ENCODE measurements around the gene SCD. TPM values are rescaled to one million over a fixed set of nuclear protein-coding genes. Genes with fewer than 3 reads are reported as not detected.

Gene SCD
- total and polyA plus RNA-seq, 2 experiments from 2014 or later, result 282 to 589 TPM

DNA sequence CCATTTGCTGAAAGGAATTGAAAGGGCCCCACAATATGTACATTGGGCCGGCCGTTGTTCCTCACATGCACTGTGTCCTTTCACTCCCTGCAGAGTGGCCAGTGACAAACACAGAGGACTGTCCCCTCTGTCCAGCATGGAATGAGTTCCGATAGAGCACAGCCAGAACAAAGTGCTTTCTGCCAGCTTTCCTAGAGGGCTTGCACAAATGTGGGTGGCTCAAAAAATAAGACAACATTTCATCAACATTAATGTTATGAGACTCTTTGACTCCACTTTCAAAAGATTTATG is 19.4 kb upstream of the SCD start:
- Histone ChIP-seq H2AFZ (no peak overlapping the region), H3K36me3 (replicated peaks; ENCODE audit: insufficient read depth, low read depth) (no peaks in the 10 kb centered on the region), H3K4me2 (no peak overlapping the region), H3K4me1 (ENCODE audit: insufficient read depth) (no peaks in the 10 kb centered on the region), H4K20me1 (ENCODE audit: insufficient read depth, poor library complexity, severe bottlenecking) (no peaks in the 10 kb centered on the region), H3K4me3 (no peak overlapping the region), H3K27me3 (peaks cover 25% of the 10 kb centered on the region), H3K9me2 (replicated peaks; ENCODE audit: insufficient read depth) (no peaks in the 10 kb centered on the region), H3K9me3 (ENCODE audit: low read depth) (no peaks in the 10 kb centered on the region), H3K27ac (no peak overlapping the region), H3K79me2 (no peaks in the 10 kb centered on the region)
- WGBS (ENCODE audit: low lambda C conversion rate, missing lambda C conversion rate), result 84% methylated on average over 3 of the region's 3 CpGs
- TF ChIP-seq, protein P1, sequence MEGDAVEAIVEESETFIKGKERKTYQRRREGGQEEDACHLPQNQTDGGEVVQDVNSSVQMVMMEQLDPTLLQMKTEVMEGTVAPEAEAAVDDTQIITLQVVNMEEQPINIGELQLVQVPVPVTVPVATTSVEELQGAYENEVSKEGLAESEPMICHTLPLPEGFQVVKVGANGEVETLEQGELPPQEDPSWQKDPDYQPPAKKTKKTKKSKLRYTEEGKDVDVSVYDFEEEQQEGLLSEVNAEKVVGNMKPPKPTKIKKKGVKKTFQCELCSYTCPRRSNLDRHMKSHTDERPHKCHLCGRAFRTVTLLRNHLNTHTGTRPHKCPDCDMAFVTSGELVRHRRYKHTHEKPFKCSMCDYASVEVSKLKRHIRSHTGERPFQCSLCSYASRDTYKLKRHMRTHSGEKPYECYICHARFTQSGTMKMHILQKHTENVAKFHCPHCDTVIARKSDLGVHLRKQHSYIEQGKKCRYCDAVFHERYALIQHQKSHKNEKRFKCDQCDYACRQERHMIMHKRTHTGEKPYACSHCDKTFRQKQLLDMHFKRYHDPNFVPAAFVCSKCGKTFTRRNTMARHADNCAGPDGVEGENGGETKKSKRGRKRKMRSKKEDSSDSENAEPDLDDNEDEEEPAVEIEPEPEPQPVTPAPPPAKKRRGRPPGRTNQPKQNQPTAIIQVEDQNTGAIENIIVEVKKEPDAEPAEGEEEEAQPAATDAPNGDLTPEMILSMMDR (IDR thresholded peaks at IDR 0.05; ENCODE audit: poor library complexity), result no peak
- TF ChIP-seq EZH2 (IDR thresholded peaks at IDR 0.05; ENCODE audit: borderline replicate concordance), result no peak
- no peak for TF ChIP-seq EZH2phosphoT487 (IDR thresholded peaks at IDR 0.05; ENCODE audit: low read depth, severe bottlenecking, unreplicated experiment)
- DNase-seq (ENCODE audit: low spot score), result no peak

DNA sequence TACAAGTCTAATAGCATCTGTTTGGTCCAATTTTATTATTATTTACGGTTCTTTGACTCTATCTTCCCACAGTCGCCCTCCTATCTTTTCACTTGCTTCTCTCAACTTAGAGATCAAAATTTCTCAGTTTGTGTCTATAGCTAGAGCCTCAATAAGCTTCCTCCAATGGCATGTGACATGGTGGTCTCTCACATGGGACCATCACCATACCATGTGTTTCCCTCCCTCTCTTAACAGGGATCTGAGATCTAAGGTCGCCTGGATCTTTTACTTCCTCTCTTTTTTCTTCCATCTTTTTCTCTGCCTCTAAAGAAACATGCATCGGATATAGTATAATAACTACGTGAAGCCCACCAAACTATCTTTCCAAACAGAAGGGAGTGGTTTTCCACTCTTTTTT is 18.8 kb upstream of the SCD start:
- Histone ChIP-seq H3K4me3 (no peak overlapping the region), H3K4me2 (no peak overlapping the region), H3K9me2 (replicated peaks; ENCODE audit: insufficient read depth) (no peaks in the 10 kb centered on the region), H2AFZ (no peak overlapping the region), H3K79me2 (no peaks in the 10 kb centered on the region), H3K4me1 (ENCODE audit: insufficient read depth) (no peaks in the 10 kb centered on the region), H4K20me1 (ENCODE audit: insufficient read depth, poor library complexity, severe bottlenecking) (no peaks in the 10 kb centered on the region), H3K27ac (no peak overlapping the region), H3K27me3 (peaks cover 23% of the 10 kb centered on the region), H3K36me3 (replicated peaks; ENCODE audit: insufficient read depth, low read depth) (no peaks in the 10 kb centered on the region), H3K9me3 (ENCODE audit: low read depth) (no peaks in the 10 kb centered on the region)
- TF ChIP-seq, protein P1 (IDR thresholded peaks at IDR 0.05; ENCODE audit: poor library complexity), result no peak
- TF ChIP-seq EZH2phosphoT487 (IDR thresholded peaks at IDR 0.05; ENCODE audit: low read depth, severe bottlenecking, unreplicated experiment) (no peak), EZH2 (IDR thresholded peaks at IDR 0.05; ENCODE audit: borderline replicate concordance) (no peak)
- no peak for DNase-seq (ENCODE audit: low spot score)
- WGBS (ENCODE audit: low lambda C conversion rate, missing lambda C conversion rate), result 58% methylated on average over 5 of the region's 5 CpGs

DNA sequence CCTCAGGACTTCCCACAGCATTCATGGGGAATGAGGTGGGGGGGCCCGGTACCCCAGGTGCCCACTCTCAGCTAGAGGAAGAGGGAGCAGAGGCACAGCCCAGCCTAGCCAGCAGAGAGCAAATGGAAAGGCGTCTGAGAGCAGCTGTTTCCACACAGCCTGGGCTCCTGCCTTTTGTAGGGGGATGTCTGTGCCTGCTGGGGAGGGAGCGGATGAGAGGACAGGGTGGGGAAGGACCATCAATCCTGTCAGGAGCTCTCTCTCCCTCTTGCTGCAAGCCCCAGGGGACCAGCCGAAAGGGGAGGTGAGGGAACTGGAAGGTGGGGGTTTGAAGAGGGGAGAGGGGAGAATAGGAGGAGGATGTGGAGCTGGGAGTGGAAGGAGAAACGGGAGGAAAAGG is 17.0 kb upstream of the SCD start, which contains the start of gene PKD2L1:
PKD2L1 (minus strand) TSS at position 150 of the 400 bp plus-strand sequence; CDS start at position 25, 125 bp downstream.
- Histone ChIP-seq H3K4me3 (no peak within 1 kb of the TSS), H3K27ac (no peak within 1 kb of the TSS), H3K9me3 (ENCODE audit: low read depth) (no peaks in the 10 kb centered on the region), H3K4me2 (no peak within 1 kb of the TSS), H3K79me2 (no peaks in the 10 kb centered on the region), H3K36me3 (replicated peaks; ENCODE audit: insufficient read depth, low read depth) (no peaks in the 10 kb centered on the region), H3K9me2 (replicated peaks; ENCODE audit: insufficient read depth) (no peaks in the 10 kb centered on the region), H2AFZ (no peak within 1 kb of the TSS), H3K27me3 (peaks cover 27% of the 10 kb centered on the region), H4K20me1 (ENCODE audit: insufficient read depth, poor library complexity, severe bottlenecking) (no peaks in the 10 kb centered on the region), H3K4me1 (ENCODE audit: insufficient read depth) (no peaks in the 10 kb centered on the region)
- WGBS (ENCODE audit: low lambda C conversion rate, missing lambda C conversion rate), result 77% methylated on average over 4 of the region's 5 CpGs
- no peak for DNase-seq (ENCODE audit: low spot score)
- TF ChIP-seq, protein P1 (IDR thresholded peaks at IDR 0.05; ENCODE audit: poor library complexity), result no peak
- TF ChIP-seq EZH2 (IDR thresholded peaks at IDR 0.05; ENCODE audit: borderline replicate concordance) (no peak), EZH2phosphoT487 (IDR thresholded peaks at IDR 0.05; ENCODE audit: low read depth, severe bottlenecking, unreplicated experiment) (no peak)

DNA sequence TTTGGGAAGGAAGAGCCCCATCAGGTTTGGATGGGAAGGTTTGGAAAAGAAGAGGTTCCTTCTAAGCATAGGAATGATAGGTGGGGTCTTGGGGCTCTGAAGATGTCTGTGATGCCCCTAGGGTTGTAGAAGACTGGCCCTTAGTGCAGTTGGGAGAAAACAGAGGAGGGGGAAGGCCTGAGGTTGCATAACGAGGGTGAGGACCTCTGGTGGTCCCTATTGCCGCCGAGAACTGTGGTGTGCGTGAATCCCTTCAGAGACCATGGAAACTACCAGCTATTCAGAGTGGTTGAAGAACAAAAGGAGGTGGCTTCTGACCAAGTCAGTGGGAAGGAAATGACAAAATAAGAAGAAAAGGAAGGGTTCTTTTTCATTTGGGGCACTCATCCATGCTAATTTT is 13.9 kb upstream of the SCD start:
- Histone ChIP-seq H4K20me1 (ENCODE audit: insufficient read depth, poor library complexity, severe bottlenecking) (no peaks in the 10 kb centered on the region), H3K27me3 (peaks cover 26% of the 10 kb centered on the region), H3K36me3 (replicated peaks; ENCODE audit: insufficient read depth, low read depth) (no peaks in the 10 kb centered on the region), H3K27ac (no peak overlapping the region), H3K9me3 (ENCODE audit: low read depth) (no peaks in the 10 kb centered on the region), H3K4me2 (no peak overlapping the region), H3K79me2 (no peaks in the 10 kb centered on the region), H2AFZ (no peak overlapping the region), H3K4me1 (ENCODE audit: insufficient read depth) (no peaks in the 10 kb centered on the region), H3K9me2 (replicated peaks; ENCODE audit: insufficient read depth) (no peaks in the 10 kb centered on the region), H3K4me3 (no peak overlapping the region)
- DNase-seq (ENCODE audit: low spot score), result no peak
- TF ChIP-seq, protein P1 (IDR thresholded peaks at IDR 0.05; ENCODE audit: poor library complexity), result no peak
- no peak for TF ChIP-seq EZH2phosphoT487 (IDR thresholded peaks at IDR 0.05; ENCODE audit: low read depth, severe bottlenecking, unreplicated experiment)
- TF ChIP-seq EZH2 (IDR thresholded peaks at IDR 0.05; ENCODE audit: borderline replicate concordance), result no peak
- WGBS (ENCODE audit: low lambda C conversion rate, missing lambda C conversion rate), result 68% methylated on average over 4 of the region's 4 CpGs

Measured in hepatocyte (in vitro differentiated cells).